Motor neuron (in vitro differentiated cells): ENCODE data around the gene MANF. TPM values are rescaled to one million over a fixed set of nuclear protein-coding genes. Genes with fewer than 3 reads are reported as not detected.

ENCODE experiments used
- ATAC-seq, 8 experiments: fragments of 200-7000 bp; cut with Tn5 transposase; replicated peaks in 6 of 8; 2 replicates each; pipeline ENCODE4 v1.8.0; 2021; ENCODE audit warnings: mild to moderate bottlenecking in 8 of 8, moderate library complexity in 8 of 8
- H3K27ac ChIP-seq, 2 donors: fragments of 250-450 bp; sonication (Bioruptor Pico); 2 replicates each; pipeline ENCODE4 v1.9.0; 2021; ENCODE audit warnings: antibody characterized with exemption in 2 of 2, mild to moderate bottlenecking in 2 of 2, moderate library complexity in 1 of 2
- H3K4me1 ChIP-seq, 2 donors: fragments of 250-450 bp; sonication (Bioruptor Pico); replicated peaks in 1 of 2; 2 replicates each; pipeline ENCODE4 v1.6.1; 2021; ENCODE audit warnings: antibody characterized with exemption in 2 of 2, mild to moderate bottlenecking in 2 of 2, moderate library complexity in 1 of 2
- H3K4me3 ChIP-seq, 5 donors: fragments of 250-450 bp; sonication (Bioruptor Pico); 2 replicates each; pipeline ENCODE4 v1.9.0; 2021; ENCODE audit warnings: antibody characterized with exemption in 5 of 5, mild to moderate bottlenecking in 5 of 5, moderate library complexity in 4 of 5
- WGBS, 10 experiments: fragments of 450-650 bp; shearing (Covaris generic); methylation state at CpG; one replicate each; pipeline ENCODE4 v1.0.0; 2022; 5-methylcytosine and 5-hydroxymethylcytosine counted together
- in situ Hi-C, 9 experiments: fragments of 400-800 bp; cut with MboI; loops; one replicate each; pipeline ENCODE4 v1.15.0; 2021; ENCODE audit warnings: low sequenced_read_pairs in 9 of 9, low pct_unique_long_range_greater_than_20kb in 2 of 9; ENCODE audit not compliant: unreplicated experiment in 9 of 9
- total RNA-seq, 8 experiments: library from RNA; unstranded; fragments of 300-600 nt; gene quantifications; 2 replicates each; pipeline versions ENCODE4 v1.2.3 to v1.2.4, GENCODE V29; 2022

MANF gene
- total RNA-seq, 8 experiments from 2014 or later = 59.2 to 121 (median 99.0) TPM

GRCh38 chr3:51392355-51393133 is 7.5 kb downstream of the MANF start:
- 81 to 100% (median 100%) methylated on average over 1 to 13 of the region's 42 CpGs; no CpG with 5 or more reads in 5 of the 10 experiments for WGBS, 10 experiments
- Histone ChIP-seq H3K4me3 (peak overlapping the region; percentile 68 to 91 (median 81)), H3K4me1 (peaks cover 32 to 41% of the 10 kb centered on the region in 2 donors), H3K27ac (peak overlapping the region in 1 of 2 donors; percentile 98)
- in situ Hi-C loops = loop anchor here in 3 of 9 experiments (25.0 kb wide), 1 partner anchor 780 kb away; the partner anchor contains the start of genes CISH (in 3 of the 3) and MAPKAPK3 (in 3 of the 3)
- no peak for ATAC-seq

- ATAC-seq = no peak
- 80 to 100% (median 98%) methylated on average over 1 to 6 of the region's 17 CpGs; no CpG with 5 or more reads in 6 of the 10 experiments for WGBS, 10 experiments
- in situ Hi-C loops = loop anchor here in 3 of 9 experiments (25.0 kb wide), 1 partner anchor 781 kb away; the partner anchor contains the start of genes CISH (in 3 of the 3) and MAPKAPK3 (in 3 of the 3)
- no peak overlapping the region for H3K27ac ChIP-seq
- H3K4me3 ChIP-seq = no peak overlapping the region
- peaks cover 32 to 41% of the 10 kb centered on the region in 2 donors for H3K4me1 ChIP-seq
Observed at GRCh38 chr3:51393134-51393495, 8.0 kb downstream of the MANF start.

- WGBS, 10 experiments = 80 to 100% (median 100%) methylated on average over 1 to 3 of the region's 14 CpGs; no CpG with 5 or more reads in 5 of the 10 experiments
- in situ Hi-C loops = loop anchor here in 3 of 9 experiments (25.0 kb wide), 1 partner anchor 781 kb away; the partner anchor contains the start of genes CISH (in 3 of the 3) and MAPKAPK3 (in 3 of the 3)
- Histone ChIP-seq H3K4me1 (peaks cover 32 to 41% of the 10 kb centered on the region in 2 donors), H3K27ac (no peak overlapping the region), H3K4me3 (no peak overlapping the region)
- no peak for ATAC-seq
Observed at GRCh38 chr3:51393564-51393963, 8.5 kb downstream of the MANF start.

GRCh38 chr3:51394541-51394940 is 9.4 kb downstream of the MANF start:
- H3K4me1 ChIP-seq = peaks cover 32 to 41% of the 10 kb centered on the region in 2 donors
- in situ Hi-C loops = loop anchor here in 3 of 9 experiments (25.0 kb wide), 1 partner anchor 782 kb away; the partner anchor contains the start of genes CISH (in 3 of the 3) and MAPKAPK3 (in 3 of the 3)
- H3K4me3 ChIP-seq = no peak overlapping the region
- ATAC-seq = no peak
- no peak overlapping the region for H3K27ac ChIP-seq
- WGBS, 10 experiments = 93 to 100% (median 99%) methylated on average over 1 to 5 of the region's 5 CpGs; no CpG with 5 or more reads in 6 of the 10 experiments

DNA sequence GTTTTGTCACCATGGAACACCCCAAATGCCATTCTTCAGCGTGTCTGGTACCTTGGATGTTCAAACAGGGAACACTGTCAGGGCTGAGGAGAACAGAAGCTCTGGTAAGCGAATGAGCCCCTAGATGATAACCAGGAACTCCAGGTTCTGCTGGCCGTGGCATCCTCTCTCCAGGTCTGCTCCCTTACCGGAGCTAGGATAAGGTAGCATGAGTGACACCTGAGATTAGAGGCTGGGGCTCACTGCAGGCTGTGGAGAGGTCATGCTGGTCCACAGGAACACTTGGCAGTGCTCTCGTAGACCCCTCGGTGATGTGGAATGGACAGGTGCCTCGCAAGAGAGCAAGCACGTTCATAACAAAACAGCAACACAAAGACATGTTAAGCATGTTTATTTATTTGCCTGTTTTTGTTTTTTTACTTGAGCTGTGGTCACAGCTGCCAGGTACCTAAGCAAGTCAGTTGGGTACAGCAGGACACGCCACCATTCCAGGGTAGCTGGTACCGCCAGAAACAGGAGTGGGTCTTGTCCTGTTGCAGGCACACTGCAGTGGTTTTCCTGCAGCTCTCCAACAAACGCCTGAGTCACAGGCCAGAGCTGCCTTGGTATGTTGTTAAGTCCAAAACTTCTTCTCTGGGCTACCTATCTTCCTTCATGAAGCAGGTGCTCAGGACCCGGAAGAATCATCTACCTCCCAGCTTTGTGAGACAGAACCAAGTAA is 10.6 kb downstream of the MANF start:
- no peak overlapping the region for H3K4me3 ChIP-seq
- no peak overlapping the region for H3K27ac ChIP-seq
- peaks cover 28 to 37% of the 10 kb centered on the region in 2 donors for H3K4me1 ChIP-seq
- WGBS, 10 experiments = 40 to 100% (median 92%) methylated on average over 1 to 9 of the region's 12 CpGs; no CpG with 5 or more reads in 2 of the 10 experiments
- no peak for ATAC-seq
- in situ Hi-C loops = loop anchor here in 3 of 9 experiments (25.0 kb wide), 1 partner anchor 783 kb away; the partner anchor contains the start of genes CISH (in 3 of the 3) and MAPKAPK3 (in 3 of the 3)

GRCh38 chr3:51396401-51396800 is 11.3 kb downstream of the MANF start:
- WGBS, 10 experiments = 83 to 100% (median 100%) methylated on average over 1 of the region's 1 CpG; no CpG with 5 or more reads in 5 of the 10 experiments
- H3K4me3 ChIP-seq = no peak overlapping the region
- H3K4me1 ChIP-seq = peaks cover 27 to 36% of the 10 kb centered on the region in 2 donors
- no peak for ATAC-seq
- H3K27ac ChIP-seq = no peak overlapping the region
- in situ Hi-C loops = loop anchor here in 3 of 9 experiments (25.0 kb wide), 1 partner anchor 784 kb away; the partner anchor contains the start of genes CISH (in 3 of the 3) and MAPKAPK3 (in 3 of the 3)

DNA sequence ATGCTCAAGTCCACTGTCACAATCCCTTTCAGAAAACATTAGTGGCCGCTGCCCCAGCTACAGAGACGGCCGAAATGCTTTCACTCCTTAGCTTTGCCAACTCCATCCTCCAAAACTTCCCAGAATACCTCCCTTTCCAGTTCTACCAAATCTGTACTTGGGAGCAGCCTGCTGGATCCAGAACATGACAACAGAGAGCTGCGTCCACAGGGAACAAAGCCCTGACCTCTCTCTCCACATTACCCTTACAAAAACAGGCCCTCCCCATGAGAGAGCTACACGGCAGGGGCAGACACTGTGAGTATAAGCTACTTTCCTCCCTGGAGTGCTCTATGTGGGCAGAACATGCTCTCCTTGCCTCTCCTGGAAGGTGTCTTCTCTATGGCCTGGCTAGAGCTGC is 12.3 kb downstream of the MANF start:
- peak in 4 of 8 experiments; percentile 33 to 68 (median 50) for ATAC-seq
- Histone ChIP-seq H3K27ac (no peak overlapping the region), H3K4me1 (peaks cover 23 to 29% of the 10 kb centered on the region in 2 donors), H3K4me3 (no peak overlapping the region)
- in situ Hi-C loops = loop anchor here in 3 of 9 experiments (25.0 kb wide), 1 partner anchor 785 kb away; the partner anchor contains the start of genes CISH (in 3 of the 3) and MAPKAPK3 (in 3 of the 3)
- WGBS, 10 experiments = 0 to 100% (median 69%) methylated on average over 1 to 4 of the region's 5 CpGs; no CpG with 5 or more reads in 3 of the 10 experiments

DNA sequence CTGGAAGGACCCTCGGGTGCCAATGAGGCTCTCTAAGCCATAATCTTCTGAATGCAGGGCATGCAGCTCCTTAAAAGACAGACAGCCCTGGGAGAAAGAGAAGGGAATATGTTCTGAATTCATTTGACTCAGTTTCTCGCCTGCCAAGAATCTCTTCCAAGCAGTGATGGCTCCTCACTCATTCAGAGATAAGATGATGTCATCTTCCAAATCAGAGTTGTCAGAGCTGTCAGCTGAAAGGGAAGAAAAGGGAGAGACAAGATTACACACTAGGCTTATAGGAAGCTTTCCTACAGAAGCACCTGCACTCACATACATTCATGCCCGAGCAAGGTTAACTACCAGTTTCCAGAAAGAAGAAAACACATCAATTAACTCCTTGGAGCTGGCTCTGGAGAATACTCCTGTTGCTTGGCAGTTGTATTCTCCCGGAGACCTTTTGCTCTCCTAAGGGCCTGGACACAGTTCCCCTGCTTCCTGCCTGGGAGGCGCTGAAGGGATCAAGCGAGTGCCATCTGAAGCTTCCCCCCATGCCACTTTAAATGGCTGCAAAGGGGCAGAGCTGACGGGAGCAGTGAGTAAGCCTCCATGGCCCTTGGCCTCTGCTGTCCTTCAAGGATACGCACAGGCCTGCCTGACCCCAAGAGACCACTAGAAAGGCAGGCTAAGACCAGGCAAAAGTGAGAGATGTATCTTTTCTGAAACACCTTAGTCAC is 13.7 kb downstream of the MANF start:
- 80 to 94% (median 89%) methylated on average over 2 to 7 of the region's 8 CpGs; no CpG with 5 or more reads in 3 of the 10 experiments for WGBS, 10 experiments
- H3K4me3 ChIP-seq = no peak overlapping the region
- in situ Hi-C loops = loop anchor here in 3 of 9 experiments (25.0 kb wide), 1 partner anchor 786 kb away; the partner anchor contains the start of genes CISH (in 3 of the 3) and MAPKAPK3 (in 3 of the 3)
- no peak overlapping the region for H3K27ac ChIP-seq
- no peak for ATAC-seq
- H3K4me1 ChIP-seq = peaks cover 14 to 18% of the 10 kb centered on the region in 2 donors

DNA sequence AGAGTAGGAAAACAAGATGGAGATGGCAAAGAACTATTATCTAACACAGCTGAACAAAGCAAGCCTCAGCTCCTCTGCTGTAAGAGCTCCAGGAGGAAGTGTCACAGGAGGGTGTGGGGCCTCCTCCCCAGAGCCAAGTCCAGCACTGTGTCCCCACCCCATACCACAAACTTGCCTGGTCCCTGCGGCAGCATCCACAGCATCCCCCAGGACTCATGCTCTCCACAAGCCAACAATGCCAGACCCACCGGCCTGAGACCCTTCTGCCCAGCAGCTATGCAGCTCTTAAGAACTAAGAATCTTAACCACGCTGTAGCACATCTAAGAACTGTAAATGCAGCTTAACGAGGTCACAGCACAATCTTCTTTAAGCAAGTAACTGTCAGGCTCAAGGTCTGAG is 15.1 kb downstream of the MANF start:
- no peak overlapping the region for H3K27ac ChIP-seq
- peaks cover 4% of the 10 kb centered on the region in 2 donors for H3K4me1 ChIP-seq
- ATAC-seq = peak in 2 of 8 experiments; percentile 52 to 81
- H3K4me3 ChIP-seq = no peak overlapping the region
- in situ Hi-C loops = no loop called here
- WGBS, 10 experiments = 80 to 100% (median 89%) methylated on average over 1 to 3 of the region's 4 CpGs; no CpG with 5 or more reads in 7 of the 10 experiments

DNA sequence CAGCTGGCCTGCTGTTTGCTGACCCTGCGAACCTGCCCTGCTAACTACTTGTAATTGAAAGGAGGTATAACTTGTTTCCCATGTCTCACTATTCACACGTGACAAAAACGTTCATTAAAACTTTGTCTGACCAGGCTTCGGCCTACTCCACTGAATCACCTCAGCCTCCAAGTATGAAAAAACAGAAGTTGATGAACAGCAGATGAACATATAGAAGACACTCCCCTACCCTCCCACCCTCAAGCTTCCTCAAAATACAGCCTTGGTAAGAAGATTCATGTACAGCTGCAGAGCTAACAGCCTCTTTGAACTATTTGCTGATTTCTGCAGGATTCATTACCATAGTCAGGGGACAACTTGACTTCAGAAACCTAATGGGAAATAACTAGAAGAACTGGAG is 16.6 kb downstream of the MANF start:
- H3K27ac ChIP-seq = no peak overlapping the region
- H3K4me3 ChIP-seq = no peak overlapping the region
- H3K4me1 ChIP-seq = peaks cover 0 to under 1% of the 10 kb centered on the region in 2 donors
- in situ Hi-C loops = no loop called here
- ATAC-seq = no peak
- WGBS, 10 experiments = 83 to 100% (median 96%) methylated on average over 1 to 4 of the region's 4 CpGs; no CpG with 5 or more reads in 3 of the 10 experiments

GRCh38 chr3:51403675-51404074 is 18.6 kb downstream of the MANF start:
- in situ Hi-C loops = no loop called here
- ATAC-seq = no peak
- Histone ChIP-seq H3K4me1 (no peaks in the 10 kb centered on the region), H3K27ac (no peak overlapping the region), H3K4me3 (no peak overlapping the region)

DNA sequence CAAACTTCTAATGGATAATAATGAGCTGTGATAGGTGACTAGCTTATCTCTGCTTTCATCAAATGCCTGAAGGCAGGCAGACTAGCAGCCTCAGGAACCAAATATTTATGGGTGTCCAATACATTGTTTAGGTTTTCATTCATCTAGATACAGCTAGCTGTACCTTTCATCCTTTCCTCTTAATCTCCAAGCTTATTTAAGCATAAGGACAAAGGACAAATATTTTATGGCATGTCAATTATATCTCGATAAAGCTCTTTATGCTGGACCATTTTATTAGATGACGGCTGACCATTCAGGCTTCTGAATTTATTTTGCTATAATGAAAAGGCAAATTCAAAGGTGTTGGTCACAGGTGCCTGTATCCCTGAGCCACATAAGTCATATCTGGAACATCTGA is 22.9 kb downstream of the MANF start:
- no peak for ATAC-seq
- in situ Hi-C loops = no loop called here

More for the DNA sequence above, 22.9 kb downstream of the MANF start:
- no peak overlapping the region for H3K27ac ChIP-seq
- H3K4me1 ChIP-seq = no peaks in the 10 kb centered on the region
- no peak overlapping the region for H3K4me3 ChIP-seq
- WGBS, 10 experiments = 88 to 100% (median 96%) methylated on average over 1 to 2 of the region's 2 CpGs; no CpG with 5 or more reads in 1 of the 10 experiments
